Measurements from ENCODE around the gene AVL9. TPM values are rescaled to one million over a fixed set of nuclear protein-coding genes. Genes with fewer than 3 reads are reported as not detected.

AVL9 gene
- total RNA-seq, 1 donor from 2014 or later, result 36.8 TPM

- TF ChIP-seq, protein P1, sequence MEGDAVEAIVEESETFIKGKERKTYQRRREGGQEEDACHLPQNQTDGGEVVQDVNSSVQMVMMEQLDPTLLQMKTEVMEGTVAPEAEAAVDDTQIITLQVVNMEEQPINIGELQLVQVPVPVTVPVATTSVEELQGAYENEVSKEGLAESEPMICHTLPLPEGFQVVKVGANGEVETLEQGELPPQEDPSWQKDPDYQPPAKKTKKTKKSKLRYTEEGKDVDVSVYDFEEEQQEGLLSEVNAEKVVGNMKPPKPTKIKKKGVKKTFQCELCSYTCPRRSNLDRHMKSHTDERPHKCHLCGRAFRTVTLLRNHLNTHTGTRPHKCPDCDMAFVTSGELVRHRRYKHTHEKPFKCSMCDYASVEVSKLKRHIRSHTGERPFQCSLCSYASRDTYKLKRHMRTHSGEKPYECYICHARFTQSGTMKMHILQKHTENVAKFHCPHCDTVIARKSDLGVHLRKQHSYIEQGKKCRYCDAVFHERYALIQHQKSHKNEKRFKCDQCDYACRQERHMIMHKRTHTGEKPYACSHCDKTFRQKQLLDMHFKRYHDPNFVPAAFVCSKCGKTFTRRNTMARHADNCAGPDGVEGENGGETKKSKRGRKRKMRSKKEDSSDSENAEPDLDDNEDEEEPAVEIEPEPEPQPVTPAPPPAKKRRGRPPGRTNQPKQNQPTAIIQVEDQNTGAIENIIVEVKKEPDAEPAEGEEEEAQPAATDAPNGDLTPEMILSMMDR (IDR thresholded peaks at IDR 0.05; ENCODE audit: unreplicated experiment), result no peak
- Mint-ChIP-seq H3K36me3 (peaks cover 37% of the 10 kb centered on the region), H3K27ac (no peak overlapping the region), H3K4me3 (no peak overlapping the region), H3K27me3 (ENCODE audit: low read depth) (no peaks in the 10 kb centered on the region), H3K9me3 (peaks cover 20% of the 10 kb centered on the region), H3K4me1 (peaks cover 2% of the 10 kb centered on the region)
- no peak for DNase-seq (ENCODE audit: low spot score in 2 of 2, unreplicated experiment in 2 of 2)
Measured at GRCh38 chr7:32506266-32507054, 11.2 kb downstream of the AVL9 start.

GRCh38 chr7:32507414-32507813, 12.1 kb downstream of the AVL9 start:
- Mint-ChIP-seq H3K27me3 (ENCODE audit: low read depth) (no peaks in the 10 kb centered on the region), H3K27ac (no peak overlapping the region), H3K9me3 (peaks cover 27% of the 10 kb centered on the region), H3K36me3 (peaks cover 47% of the 10 kb centered on the region), H3K4me1 (no peaks in the 10 kb centered on the region), H3K4me3 (no peak overlapping the region)
- TF ChIP-seq, protein P1 (IDR thresholded peaks at IDR 0.05; ENCODE audit: unreplicated experiment), result no peak
- DNase-seq (ENCODE audit: low spot score in 2 of 2, unreplicated experiment in 2 of 2), result no peak

GRCh38 chr7:32511791-32512190, 16.5 kb downstream of the AVL9 start:
- no peak overlapping the region for H3K27ac Mint-ChIP-seq
- H3K9me3 Mint-ChIP-seq, result peaks cover 69% of the 10 kb centered on the region
- no peaks in the 10 kb centered on the region for H3K4me1 Mint-ChIP-seq
- H3K27me3 Mint-ChIP-seq (ENCODE audit: low read depth), result no peaks in the 10 kb centered on the region
- peaks cover 90% of the 10 kb centered on the region for H3K36me3 Mint-ChIP-seq
- no peak for DNase-seq (ENCODE audit: low spot score in 2 of 2, unreplicated experiment in 2 of 2)
- no peak overlapping the region for H3K4me3 Mint-ChIP-seq
- TF ChIP-seq, protein P1 (IDR thresholded peaks at IDR 0.05; ENCODE audit: unreplicated experiment), result no peak

DNA sequence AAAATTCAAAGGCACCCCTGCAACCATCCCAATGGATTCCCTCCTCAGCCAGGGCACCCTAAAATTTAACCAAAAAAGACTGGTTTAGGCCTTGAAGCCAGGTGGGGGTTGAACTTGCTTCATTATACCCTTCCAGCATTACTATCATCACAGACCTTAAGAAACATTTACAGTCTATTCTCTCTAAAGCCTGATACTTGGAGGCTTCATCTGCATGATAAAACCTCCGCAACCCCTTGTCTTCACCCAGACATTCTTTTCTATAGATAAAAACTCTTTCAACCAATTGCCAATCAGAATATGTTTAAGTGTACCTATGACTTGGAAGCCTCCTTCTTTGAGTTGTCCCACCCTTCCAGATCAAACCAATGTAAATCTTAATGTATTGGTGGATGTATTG, 17.9 kb downstream of the AVL9 start:
- Mint-ChIP-seq H3K36me3 (peaks cover 85% of the 10 kb centered on the region), H3K4me1 (no peaks in the 10 kb centered on the region), H3K27me3 (ENCODE audit: low read depth) (no peaks in the 10 kb centered on the region), H3K4me3 (no peak overlapping the region), H3K27ac (no peak overlapping the region), H3K9me3 (peaks cover 65% of the 10 kb centered on the region)
- TF ChIP-seq, protein P1 (IDR thresholded peaks at IDR 0.05; ENCODE audit: unreplicated experiment), result no peak
- no peak for DNase-seq (ENCODE audit: low spot score in 2 of 2, unreplicated experiment in 2 of 2)

DNA sequence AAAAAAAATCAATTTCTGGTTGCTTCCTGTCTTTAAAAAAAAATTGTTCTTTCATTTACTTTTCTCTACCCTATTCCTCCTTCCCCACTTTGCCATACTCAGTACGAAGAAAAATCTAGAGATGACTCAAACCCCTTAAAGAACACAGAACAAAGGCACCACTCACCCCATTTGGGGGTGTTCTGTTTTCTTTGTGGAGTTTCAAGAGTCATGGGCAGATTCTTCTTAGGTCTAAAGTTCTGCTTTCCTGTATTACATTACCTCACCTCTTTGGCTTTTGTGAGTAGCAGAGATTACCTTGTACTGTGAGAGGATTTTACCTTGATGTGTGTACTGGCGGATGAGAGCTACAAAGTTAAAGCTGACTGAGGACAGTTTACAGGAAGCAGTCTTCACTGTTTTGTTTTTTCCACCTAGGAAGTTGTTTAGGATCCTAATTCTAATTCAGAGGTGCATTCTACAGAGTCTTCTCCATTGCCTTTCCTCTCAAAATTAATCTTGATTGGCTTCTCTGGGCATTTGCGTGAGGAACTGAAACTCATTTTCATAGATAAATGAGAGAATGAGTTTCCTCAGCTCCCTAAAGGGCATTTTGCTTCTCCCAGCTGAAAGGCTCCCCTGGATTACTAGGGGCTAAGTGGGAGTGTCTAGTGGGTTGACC, 20.7 kb downstream of the AVL9 start:
- Mint-ChIP-seq H3K27me3 (ENCODE audit: low read depth) (no peaks in the 10 kb centered on the region), H3K36me3 (peaks cover 81% of the 10 kb centered on the region), H3K9me3 (peaks cover 74% of the 10 kb centered on the region), H3K4me3 (no peak overlapping the region), H3K27ac (no peak overlapping the region), H3K4me1 (no peaks in the 10 kb centered on the region)
- DNase-seq (ENCODE audit: low spot score in 2 of 2, unreplicated experiment in 2 of 2), result no peak
- TF ChIP-seq, protein P1 (IDR thresholded peaks at IDR 0.05; ENCODE audit: unreplicated experiment), result no peak
